Measurements from ENCODE around the gene AKR1B15.

Gene AKR1B15

DNA sequence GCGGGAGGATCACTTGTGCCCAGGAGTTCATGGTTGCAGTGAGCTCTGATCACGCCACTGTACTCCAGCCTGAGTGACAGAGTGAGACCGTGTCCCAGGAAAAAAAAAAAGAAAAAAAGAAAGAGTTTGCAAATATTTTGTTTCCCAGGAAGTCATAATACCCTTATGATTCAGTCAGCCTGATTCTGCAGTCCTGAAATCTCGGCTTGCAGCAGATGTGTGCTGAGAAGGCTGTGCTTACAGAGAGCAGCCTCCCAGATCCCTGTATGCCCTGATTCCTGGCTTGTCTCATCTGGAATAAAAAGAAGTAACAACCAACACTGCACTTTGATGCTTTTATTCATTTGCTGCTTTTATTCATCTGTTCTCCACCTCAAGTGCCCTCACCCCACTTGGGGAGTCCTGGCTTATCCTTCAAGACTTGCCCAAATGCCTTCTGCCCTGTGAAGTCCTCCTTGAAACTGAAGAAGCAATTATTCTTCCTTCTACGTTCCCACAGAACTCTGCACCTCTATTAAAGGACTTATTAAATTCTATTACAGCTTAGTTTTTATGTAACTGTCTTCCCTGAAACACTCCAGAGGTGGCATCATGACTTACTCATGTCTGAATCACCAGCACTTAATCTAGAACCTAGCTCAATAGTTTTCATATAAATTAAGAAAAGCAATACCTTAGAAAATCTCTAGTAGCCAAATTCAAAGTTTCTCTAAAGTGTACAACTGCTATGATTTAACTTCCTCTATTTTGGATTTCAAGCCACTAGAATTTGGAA, 70.0 kb downstream of the AKR1B15 start:
- no peak for DNase-seq

DNA sequence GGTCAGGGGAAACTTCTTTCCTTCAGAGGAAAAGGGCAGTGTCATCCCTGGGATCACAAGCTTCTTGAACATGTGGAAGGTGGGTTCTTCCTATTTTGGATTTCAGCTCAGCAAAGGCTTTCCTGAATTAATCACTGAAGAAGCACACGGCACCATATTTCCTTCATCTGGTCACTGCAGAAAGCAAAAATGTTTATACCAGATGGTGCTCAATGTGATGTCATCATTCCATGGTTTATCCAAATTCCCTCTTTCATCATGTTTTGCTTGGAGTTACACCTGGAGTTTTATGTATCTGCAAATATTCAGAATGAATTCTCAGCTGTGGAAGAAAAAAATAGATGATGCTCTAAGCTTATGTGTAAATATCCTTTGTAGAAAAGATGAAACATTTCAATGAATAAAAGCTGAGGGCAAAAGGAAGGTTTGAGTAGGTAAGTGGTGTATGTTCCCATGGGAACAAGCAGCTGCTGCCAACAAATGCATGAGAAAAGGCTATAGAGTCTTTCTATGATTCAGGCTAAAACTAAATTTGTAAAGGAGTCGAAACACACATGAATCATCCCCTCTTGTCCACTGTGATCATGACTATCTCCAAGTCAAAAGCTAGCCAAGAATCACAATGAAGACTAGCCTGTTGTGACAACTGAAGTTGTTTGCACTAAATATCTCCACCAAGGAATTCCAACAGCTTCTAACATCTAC, 70.9 kb downstream of the AKR1B15 start:
- DNase-seq: no peak

GRCh38 chr7:134622303-134622995, 73.5 kb downstream of the AKR1B15 start:
- DNase-seq: no peak

DNA sequence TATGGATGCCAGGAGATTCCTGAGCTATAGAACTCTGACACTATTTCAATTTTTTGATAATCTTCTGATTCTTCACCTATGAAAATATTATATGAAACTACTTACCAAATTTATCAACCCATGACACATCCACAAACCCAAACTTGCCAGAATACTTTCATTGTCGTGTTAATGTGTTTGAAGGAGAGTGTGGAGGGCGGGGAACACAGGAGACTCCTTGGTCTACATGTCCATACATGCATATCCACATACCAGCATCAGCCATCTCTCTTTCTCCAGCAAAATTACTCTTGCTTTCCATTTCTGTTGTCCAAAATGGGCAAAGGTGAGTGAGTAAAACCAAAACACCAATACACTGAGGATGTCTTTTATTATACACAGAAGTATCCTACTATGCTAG, 74.3 kb downstream of the AKR1B15 start:
- no peak for DNase-seq

- no peak for DNase-seq
Observed at GRCh38 chr7:134625550-134625949, 76.6 kb downstream of the AKR1B15 start.

- no peak for DNase-seq
Observed at GRCh38 chr7:134627109-134627774, 78.3 kb downstream of the AKR1B15 start.

GRCh38 chr7:134627775-134628153, 78.9 kb downstream of the AKR1B15 start:
- no peak for DNase-seq

GRCh38 chr7:134629445-134629844, 80.5 kb downstream of the AKR1B15 start:
- DNase-seq: no peak

All from NCI-H146 (cell line).